ENCODE measurements around the gene TAOK3.

Gene TAOK3

GRCh38 chr12:118358612-118359540 lies 13.8 kb downstream of the TAOK3 start:
- Histone ChIP-seq H3K4me3 (ENCODE audit: low read depth, low read length) (no peak overlapping the region), H3K36me3 (replicated peaks) (peaks cover 2% of the 10 kb centered on the region), H3K27me3 (replicated peaks) (no peaks in the 10 kb centered on the region), H3K27ac (peak overlapping the region; percentile 89)
- in situ Hi-C loops (cut with HindIII; ENCODE audit: low pct_ligation_motif_present, low sequenced_read_pairs), result loop anchor here (25.0 kb wide), 1 partner anchor 172 kb away; no protein-coding TSS in a partner anchor
- no peak for TF ChIP-seq CTCF (IDR thresholded peaks at IDR 0.05; ENCODE audit: low read depth, low read length, missing control alignments)
- DNase-seq, result no peak

GRCh38 chr12:118358008-118358359 lies 14.7 kb downstream of the TAOK3 start:
- no peak for DNase-seq
- Histone ChIP-seq H3K27me3 (replicated peaks) (no peaks in the 10 kb centered on the region), H3K4me3 (ENCODE audit: low read depth, low read length) (no peak overlapping the region), H3K36me3 (replicated peaks) (no peaks in the 10 kb centered on the region), H3K27ac (peak overlapping the region; percentile 89)
- no peak for TF ChIP-seq CTCF (IDR thresholded peaks at IDR 0.05; ENCODE audit: low read depth, low read length, missing control alignments)
- in situ Hi-C loops (cut with HindIII; ENCODE audit: low pct_ligation_motif_present, low sequenced_read_pairs), result loop anchor here (25.0 kb wide), 1 partner anchor 171 kb away; no protein-coding TSS in a partner anchor

- no peaks in the 10 kb centered on the region for H3K27me3 ChIP-seq (replicated peaks)
- in situ Hi-C loops (cut with HindIII; ENCODE audit: low pct_ligation_motif_present, low sequenced_read_pairs), result loop anchor here (25.0 kb wide), 1 partner anchor 170 kb away; no protein-coding TSS in a partner anchor
- H3K4me3 ChIP-seq (ENCODE audit: low read depth, low read length), result no peak overlapping the region
- H3K36me3 ChIP-seq (replicated peaks), result no peaks in the 10 kb centered on the region
- TF ChIP-seq CTCF (IDR thresholded peaks at IDR 0.05; ENCODE audit: low read depth, low read length, missing control alignments), result no peak
- peak; percentile 74 for DNase-seq
- peak overlapping the region; percentile 89 for H3K27ac ChIP-seq
Measured at GRCh38 chr12:118357257-118358007, 15.3 kb downstream of the TAOK3 start.

- in situ Hi-C loops (cut with HindIII; ENCODE audit: low pct_ligation_motif_present, low sequenced_read_pairs), result loop anchor here (25.0 kb wide), 1 partner anchor 170 kb away; no protein-coding TSS in a partner anchor
Measured at GRCh38 chr12:118356809-118357256, 15.9 kb downstream of the TAOK3 start.

GRCh38 chr12:118355843-118356242 lies 16.9 kb downstream of the TAOK3 start:
- Histone ChIP-seq H3K4me3 (ENCODE audit: low read depth, low read length) (no peak overlapping the region), H3K36me3 (replicated peaks) (no peaks in the 10 kb centered on the region), H3K27me3 (replicated peaks) (no peaks in the 10 kb centered on the region), H3K27ac (peak overlapping the region; percentile 89)
- no peak for TF ChIP-seq CTCF (IDR thresholded peaks at IDR 0.05; ENCODE audit: low read depth, low read length, missing control alignments)
- no peak for DNase-seq
- in situ Hi-C loops (cut with HindIII; ENCODE audit: low pct_ligation_motif_present, low sequenced_read_pairs), result loop anchor here (25.0 kb wide), 1 partner anchor 169 kb away; no protein-coding TSS in a partner anchor

More at GRCh38 chr12:118356809-118357256, 15.9 kb downstream of the TAOK3 start:
- TF ChIP-seq CTCF (IDR thresholded peaks at IDR 0.05; ENCODE audit: low read depth, low read length, missing control alignments), result no peak
- Histone ChIP-seq H3K36me3 (replicated peaks) (no peaks in the 10 kb centered on the region), H3K27me3 (replicated peaks) (no peaks in the 10 kb centered on the region), H3K27ac (peak overlapping the region; percentile 89), H3K4me3 (ENCODE audit: low read depth, low read length) (no peak overlapping the region)
- peak; percentile 48 for DNase-seq

All from brain microvascular endothelial cell (primary cell).